ENCODE measurements around the gene CHCHD6. TPM values are rescaled to one million over a fixed set of nuclear protein-coding genes. Genes with fewer than 3 reads are reported as not detected.
A peak's percentile ranks its signal among the peaks of the same experiment; 100 is the strongest.

Gene CHCHD6
- total and polyA plus RNA-seq, 2 of the 4 experiments (the other 2 are of a cell fraction) = 18.8 to 28.9 TPM

- Histone ChIP-seq H3K9me3 (ENCODE audit: control insufficient read depth, insufficient read depth, low read length) (peaks cover 9% of the 10 kb centered on the region), H3K36me3 (ENCODE audit: control insufficient read depth, insufficient read depth, low read length) (no peaks in the 10 kb centered on the region), H3K14ac (replicated peaks; ENCODE audit: low read depth, low read length) (no peak overlapping the region), H3K27ac (ENCODE audit: insufficient read depth, low read length) (0 out of 2 replicates have a peak overlapping the region, but pooled peaks have one; percentile 7), H4K20me1 (ENCODE audit: insufficient read depth, low read length) (no peaks in the 10 kb centered on the region), H3K4me2 (ENCODE audit: low read depth, low read length) (no peak overlapping the region), H3K9me1 (ENCODE audit: insufficient read depth, low read length) (no peaks in the 10 kb centered on the region; the same call in 1 of the 2 replicates), H3K4me1 (ENCODE audit: control insufficient read depth, insufficient read depth, low read length) (peaks cover 12% of the 10 kb centered on the region), H2BK5ac (ENCODE audit: low read depth, low read length, poor library complexity, severe bottlenecking) (no peak overlapping the region), H3K4me3 (ENCODE audit: insufficient read depth, low read depth, low read length) (no peak overlapping the region), H2BK120ac (ENCODE audit: low read depth, low read length) (no peak overlapping the region), H2AK9ac (replicated peaks; ENCODE audit: low read depth, low read length, poor library complexity) (no peak overlapping the region), H3K23ac (ENCODE audit: low read depth, low read length) (no peak overlapping the region), H3K9ac (ENCODE audit: low read depth, low read length) (no peak overlapping the region), H3K56ac (ENCODE audit: extremely low read depth, insufficient read depth, low read length) (no peak overlapping the region), H4K5ac (ENCODE audit: low read depth, low read length) (peak overlapping the region; percentile 59), H2AK5ac (ENCODE audit: low read depth, low read length) (no peak overlapping the region; the same call in 1 of the 2 replicates), H3K4ac (ENCODE audit: low read depth, low read length) (peak overlapping the region; percentile 20; the same call in 1 of the 2 replicates), H2BK20ac (ENCODE audit: low read depth, low read length) (no peak overlapping the region), H3K18ac (ENCODE audit: low read depth, low read length) (peak overlapping the region; percentile 34), H2AFZ (replicated peaks; ENCODE audit: low read length, poor library complexity) (peak overlapping the region; percentile 73), H3K27me3 (ENCODE audit: control insufficient read depth, insufficient read depth, low read length) (no peaks in the 10 kb centered on the region; the same call in 1 of the 2 replicates), H4K91ac (ENCODE audit: insufficient read depth, low read depth, low read length) (no peak overlapping the region), H4K8ac (ENCODE audit: low read depth in 2 of 2, low read length in 2 of 2) (peak overlapping the region in 1 of 2 experiments; percentile 60; a peak in 1 of 4 replicates), H3K79me1 (ENCODE audit: low read depth in 1 of 2, low read length in 2 of 2) (no peaks in the 10 kb centered on the region), H2BK15ac (ENCODE audit: low read depth, low read length) (no peak overlapping the region)
- dilution Hi-C loops (cut with HindIII; ENCODE audit: low sequenced_read_pairs, unreplicated experiment) = no loop called here
- POLR2A ChIA-PET (ENCODE audit: unreplicated experiment) = interaction anchor here (0.6 kb wide), 1 partner anchor 381 kb away, joined by 5 read pairs; no protein-coding TSS in a partner anchor
- in situ Hi-C loops (cut with MboI; ENCODE audit: low sequenced_read_pairs) = no loop called here
- CTCF ChIA-PET = interaction anchor here (1.6 kb wide), 1 partner anchor 12 kb away, joined by 4 read pairs; no protein-coding TSS in a partner anchor
- intact Hi-C loops (cut with micrococcal nuclease) = no loop called here
- BruUV-seq (replicated peaks) = no TSS peak
- peak; percentile 61 for DNase-seq
- TF ChIP-seq NFE2L2 (IDR thresholded peaks at IDR 0.05; ENCODE audit: low read depth, low read length) (no peak), MAFK (IDR thresholded peaks at IDR 0.05; ENCODE audit: low read depth, low read length) (no peak), RFX5 (IDR thresholded peaks at IDR 0.05; ENCODE audit: low read depth, low read length) (no peak), CTCF (conservative IDR thresholded peaks at IDR 0.05; ENCODE audit: low read depth, low read length) (no peak), BHLHE40 (IDR thresholded peaks at IDR 0.05; ENCODE audit: low read depth, low read length) (no peak)
- 50% methylated on average over 4 of the region's 13 CpGs; no CpG with 5 or more reads in 1 of the 2 experiments for WGBS, 2 experiments (ENCODE audit: extremely low coverage in 2 of 2, insufficient read length in 1 of 2)
- peak; percentile 76 for ATAC-seq (ENCODE audit: low read depth)
Observed at GRCh38 chr3:126971891-126972351, 267.9 kb downstream of the CHCHD6 start.

Measured in IMR-90 (cell line).